Neuronal stem cell (in vitro differentiated cells): Measurements from ENCODE around the gene C1orf50.
A peak's percentile ranks its signal among the peaks of the same experiment; 100 is the strongest.

Source experiments
- DNase-seq: peaks from one replicate; pipeline ENCODE4 v3.0.0-alpha.2; 2013; ENCODE audit warnings: low spot score
- H2AFZ ChIP-seq: one replicate; pipeline ENCODE4 v1.6.1; 2013; ENCODE audit warnings: mild to moderate bottlenecking, low read length, inconsistent platforms
- H2AK5ac ChIP-seq: 2 replicates; pipeline ENCODE4 v1.6.1; 2013; ENCODE audit warnings: low read depth, mild to moderate bottlenecking, inconsistent platforms, low read length, moderate library complexity, mixed read lengths
- H2BK120ac ChIP-seq: 2 replicates; pipeline ENCODE4 v1.6.1; 2013; ENCODE audit warnings: low read depth, mild to moderate bottlenecking, inconsistent platforms, low read length, moderate library complexity, mixed read lengths
- H2BK12ac ChIP-seq: one replicate; pipeline ENCODE4 v1.6.1; 2013; ENCODE audit warnings: low read length, inconsistent platforms
- H2BK15ac ChIP-seq: 2 replicates; pipeline ENCODE4 v1.6.1; 2013; ENCODE audit warnings: mild to moderate bottlenecking, low read length, inconsistent platforms, mixed read lengths
- H2BK5ac ChIP-seq: one replicate; pipeline ENCODE4 v1.6.1; 2013; ENCODE audit warnings: inconsistent platforms, mild to moderate bottlenecking, low read length, moderate library complexity
- H3K14ac ChIP-seq: one replicate; pipeline ENCODE4 v1.6.1; 2013; ENCODE audit warnings: low read length, inconsistent platforms
- H3K18ac ChIP-seq: 2 replicates; pipeline ENCODE4 v1.6.1; 2013; ENCODE audit warnings: low read length, inconsistent platforms
- H3K23ac ChIP-seq: 2 replicates; pipeline ENCODE4 v1.6.1; 2013; ENCODE audit warnings: low read depth, mild to moderate bottlenecking, mixed read lengths, low read length, inconsistent platforms; ENCODE audit not compliant: poor library complexity
- H3K27ac ChIP-seq: replicated peaks from 3 replicates; pipeline ENCODE4 v1.5.1; 2013; ENCODE audit warnings: low read length, inconsistent platforms
- H3K27me3 ChIP-seq, 3 experiments: 2 replicates each; pipeline ENCODE4 v1.6.1; 2013; ENCODE audit warnings: low read length in 3 of 3, mild to moderate bottlenecking in 2 of 3, inconsistent platforms in 1 of 3, low read depth in 1 of 3, mixed read lengths in 1 of 3, moderate library complexity in 1 of 3; ENCODE audit not compliant: control insufficient read depth in 3 of 3, insufficient read depth in 3 of 3
- H3K36me3 ChIP-seq, 2 donors: replicated peaks in 1 of 2; 2 replicates each; pipeline ENCODE4 v1.6.1; 2013; ENCODE audit warnings: low read length in 2 of 2; ENCODE audit not compliant: control insufficient read depth in 2 of 2, insufficient read depth in 2 of 2
- H3K4ac ChIP-seq: 2 replicates; pipeline ENCODE4 v1.6.1; 2013; ENCODE audit warnings: inconsistent platforms, mild to moderate bottlenecking, low read length, moderate library complexity
- H3K4me1 ChIP-seq, 2 donors: 1 replicate in 1 of 2; 2 replicates in 1 of 2; pipeline ENCODE4 v1.6.1; 2013; ENCODE audit warnings: low read length in 2 of 2, low read depth in 1 of 2; ENCODE audit not compliant: control insufficient read depth in 2 of 2, insufficient read depth in 1 of 2
- H3K4me2 ChIP-seq: one replicate; pipeline ENCODE4 v1.6.1; 2013; ENCODE audit warnings: mild to moderate bottlenecking, low read length, inconsistent platforms; ENCODE audit not compliant: insufficient read depth, poor library complexity, severe bottlenecking
- H3K4me3 ChIP-seq, 2 donors: 2 replicates each; pipeline ENCODE4 v1.5.1; 2013; ENCODE audit warnings: low read length in 2 of 2, mild to moderate bottlenecking in 2 of 2, inconsistent platforms in 1 of 2, moderate library complexity in 1 of 2
- H3K79me1 ChIP-seq: one replicate; pipeline ENCODE4 v1.6.1; 2013; ENCODE audit warnings: low read depth, mild to moderate bottlenecking, inconsistent platforms, low read length, moderate library complexity
- H3K9ac ChIP-seq: one replicate; pipeline ENCODE4 v1.6.1; 2013; ENCODE audit warnings: mild to moderate bottlenecking, low read depth, low read length, inconsistent platforms; ENCODE audit not compliant: poor library complexity
- H3K9me3 ChIP-seq, 2 donors: replicated peaks in 1 of 2; 2 replicates each; pipeline versions ENCODE3 to v1.6.1; 2013; ENCODE audit warnings: low read length in 2 of 2, mild to moderate bottlenecking in 2 of 2, inconsistent platforms in 1 of 2, low read depth in 1 of 2, mixed read lengths in 1 of 2, moderate library complexity in 1 of 2; ENCODE audit not compliant: control insufficient read depth in 2 of 2, insufficient read depth in 1 of 2
- H4K8ac ChIP-seq: one replicate; pipeline ENCODE4 v1.6.1; 2013; ENCODE audit warnings: low read depth, mild to moderate bottlenecking, inconsistent platforms, low read length, moderate library complexity
- H4K91ac ChIP-seq: one replicate; pipeline ENCODE4 v1.6.1; 2013; ENCODE audit warnings: low read length, low read depth, mild to moderate bottlenecking, inconsistent platforms; ENCODE audit not compliant: poor library complexity
- WGBS, 2 donors: extraction: QIAGEN DNeasy Blood & Tissue Kit; methylation state at CpG; one replicate each; pipeline ENCODE4 v1.1.7; 2013; ENCODE audit warnings: missing lambda C conversion rate in 2 of 2, mixed read lengths in 1 of 2; ENCODE audit not compliant: insufficient read length in 2 of 2, insufficient replicate concordance in 1 of 2; ENCODE audit errors: extremely low coverage in 2 of 2; 5-methylcytosine and 5-hydroxymethylcytosine counted together

The C1orf50 gene

DNA sequence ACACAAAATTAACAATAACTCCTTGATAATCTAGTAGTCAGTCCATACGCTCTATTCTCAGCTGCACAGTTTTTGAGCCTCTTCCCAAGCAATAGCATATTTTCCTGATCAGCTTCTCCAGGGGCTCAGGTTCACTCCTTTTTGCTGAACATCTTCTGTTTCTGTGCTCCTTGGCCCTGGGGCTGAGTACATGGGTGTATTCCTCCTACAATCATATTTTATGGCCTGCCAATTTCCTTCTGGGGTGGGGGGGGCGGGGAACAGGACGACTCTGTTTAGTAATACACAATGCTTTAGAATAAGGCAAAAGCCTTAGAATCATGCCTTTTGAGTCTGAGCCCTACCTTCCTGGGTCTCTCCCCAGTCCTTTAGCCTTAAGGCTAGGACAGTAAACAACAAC, 35.5 kb upstream of the C1orf50 start:
- Histone ChIP-seq H3K27ac (no peak overlapping the region), H3K4me3 (no peak overlapping the region), H2AFZ (no peak overlapping the region), H2AK5ac (no peak overlapping the region), H3K14ac (no peak overlapping the region), H3K27me3 (no peaks in the 10 kb centered on the region), H3K36me3 (no peaks in the 10 kb centered on the region), H4K8ac (no peak overlapping the region), H3K4me2 (no peak overlapping the region), H3K18ac (no peak overlapping the region), H4K91ac (no peak overlapping the region), H3K9me3 (no peaks in the 10 kb centered on the region), H3K79me1 (no peaks in the 10 kb centered on the region), H3K4ac (no peak overlapping the region), H3K4me1 (no peaks in the 10 kb centered on the region), H2BK120ac (no peak overlapping the region), H2BK15ac (no peak overlapping the region), H2BK12ac (no peak overlapping the region), H3K23ac (no peak overlapping the region), H2BK5ac (no peak overlapping the region), H3K9ac (no peak overlapping the region)
- no peak for DNase-seq
- WGBS, 2 donors, result no CpG with 5 or more reads among the region's 3 CpGs

DNA sequence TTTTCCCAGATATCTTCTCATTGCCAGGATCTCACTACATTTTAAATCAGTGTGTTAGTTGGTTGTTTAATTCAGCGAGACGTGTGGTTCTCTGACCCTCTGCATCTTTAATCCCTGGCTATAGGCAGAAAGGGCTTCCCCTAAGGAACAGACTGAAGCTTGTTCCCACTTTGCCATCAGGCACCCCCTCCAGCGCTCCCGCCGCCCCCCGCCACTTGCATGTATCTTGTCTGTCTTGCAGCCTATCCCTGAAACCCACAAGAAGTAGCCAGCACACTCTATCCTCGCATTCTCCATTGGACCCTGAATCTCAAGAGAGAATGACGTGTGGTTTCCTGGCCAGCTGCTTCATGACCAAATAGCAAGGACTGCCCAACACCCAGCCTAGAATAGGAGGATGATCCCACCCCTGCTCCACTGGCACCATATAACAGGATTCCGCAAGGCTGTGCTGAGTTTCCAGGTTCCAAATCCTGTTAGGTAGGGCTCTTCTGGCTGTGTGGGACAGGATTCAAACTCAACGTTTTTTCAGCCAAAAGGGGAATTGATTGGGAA, 34.8 kb upstream of the C1orf50 start:
- H4K91ac ChIP-seq, result no peak overlapping the region

DNA sequence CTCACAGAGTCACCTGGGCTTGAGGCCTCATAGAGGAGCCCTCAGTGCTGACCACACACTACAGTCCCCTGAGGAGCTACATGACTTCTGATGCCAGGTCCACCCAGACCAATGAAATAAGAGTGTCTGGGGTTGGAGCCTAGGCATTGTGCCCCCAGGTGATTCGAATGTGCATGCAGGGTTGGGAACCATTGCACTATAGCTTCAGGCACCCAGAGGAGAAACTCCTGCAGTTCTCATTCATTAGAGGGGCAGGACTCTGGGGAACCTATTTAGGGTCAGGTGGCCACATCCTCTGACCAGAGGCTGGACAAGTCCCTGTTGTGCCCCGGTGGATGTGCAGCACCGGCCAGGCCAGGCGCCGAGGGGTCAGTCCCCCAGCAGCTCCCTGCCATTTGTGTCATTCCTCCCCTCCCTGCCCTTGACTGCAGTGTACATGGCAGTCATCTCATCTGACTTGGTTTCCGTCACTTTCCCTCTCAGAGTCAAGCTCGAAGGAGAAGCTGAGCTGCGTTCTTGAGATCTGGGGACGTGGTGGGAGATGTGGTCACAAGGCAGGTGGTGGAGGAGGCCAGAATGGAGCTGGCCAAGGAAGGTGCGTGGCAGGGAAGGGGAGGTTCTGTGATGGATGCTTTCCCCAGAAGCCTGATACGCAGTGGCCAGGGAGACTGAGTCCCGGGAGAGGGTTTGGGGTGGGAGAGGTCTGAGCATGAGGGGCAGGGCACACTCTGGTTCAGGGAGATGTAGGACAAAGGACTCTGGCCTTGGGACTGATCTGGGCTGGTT, 33.4 kb upstream of the C1orf50 start:
- Histone ChIP-seq H3K27me3 (no peaks in the 10 kb centered on the region), H4K91ac (no peak overlapping the region), H3K23ac (no peak overlapping the region), H3K4ac (no peak overlapping the region), H2AK5ac (peak overlapping the region; percentile 24), H2BK12ac (peak overlapping the region; percentile 33), H2BK120ac (no peak overlapping the region), H3K4me2 (no peak overlapping the region), H3K18ac (peak overlapping the region; percentile 32), H3K36me3 (no peaks in the 10 kb centered on the region), H3K9me3 (no peaks in the 10 kb centered on the region), H2BK15ac (peak overlapping the region; percentile 7), H3K9ac (no peak overlapping the region), H3K4me1 (no peaks in the 10 kb centered on the region), H2AFZ (peak overlapping the region; percentile 58), H4K8ac (no peak overlapping the region), H3K27ac (no peak overlapping the region), H2BK5ac (no peak overlapping the region), H3K14ac (no peak overlapping the region), H3K79me1 (no peaks in the 10 kb centered on the region), H3K4me3 (no peak overlapping the region)
- no peak for DNase-seq
- WGBS, 2 donors, result no CpG with 5 or more reads among the region's 12 CpGs

More for the DNA sequence above, 34.8 kb upstream of the C1orf50 start:
- no peak for DNase-seq
- Histone ChIP-seq H3K14ac (no peak overlapping the region), H3K4ac (no peak overlapping the region), H3K9ac (no peak overlapping the region), H3K4me3 (no peak overlapping the region), H4K8ac (no peak overlapping the region), H2BK12ac (no peak overlapping the region), H3K4me2 (no peak overlapping the region), H3K9me3 (no peaks in the 10 kb centered on the region), H2AK5ac (no peak overlapping the region), H3K18ac (no peak overlapping the region), H3K27me3 (no peaks in the 10 kb centered on the region), H3K36me3 (no peaks in the 10 kb centered on the region), H2BK15ac (no peak overlapping the region), H2BK120ac (no peak overlapping the region), H3K4me1 (no peaks in the 10 kb centered on the region), H3K79me1 (no peaks in the 10 kb centered on the region), H2BK5ac (no peak overlapping the region), H2AFZ (peak overlapping the region; percentile 10), H3K27ac (no peak overlapping the region), H3K23ac (no peak overlapping the region)
- WGBS, 2 donors, result no CpG with 5 or more reads among the region's 10 CpGs

DNA sequence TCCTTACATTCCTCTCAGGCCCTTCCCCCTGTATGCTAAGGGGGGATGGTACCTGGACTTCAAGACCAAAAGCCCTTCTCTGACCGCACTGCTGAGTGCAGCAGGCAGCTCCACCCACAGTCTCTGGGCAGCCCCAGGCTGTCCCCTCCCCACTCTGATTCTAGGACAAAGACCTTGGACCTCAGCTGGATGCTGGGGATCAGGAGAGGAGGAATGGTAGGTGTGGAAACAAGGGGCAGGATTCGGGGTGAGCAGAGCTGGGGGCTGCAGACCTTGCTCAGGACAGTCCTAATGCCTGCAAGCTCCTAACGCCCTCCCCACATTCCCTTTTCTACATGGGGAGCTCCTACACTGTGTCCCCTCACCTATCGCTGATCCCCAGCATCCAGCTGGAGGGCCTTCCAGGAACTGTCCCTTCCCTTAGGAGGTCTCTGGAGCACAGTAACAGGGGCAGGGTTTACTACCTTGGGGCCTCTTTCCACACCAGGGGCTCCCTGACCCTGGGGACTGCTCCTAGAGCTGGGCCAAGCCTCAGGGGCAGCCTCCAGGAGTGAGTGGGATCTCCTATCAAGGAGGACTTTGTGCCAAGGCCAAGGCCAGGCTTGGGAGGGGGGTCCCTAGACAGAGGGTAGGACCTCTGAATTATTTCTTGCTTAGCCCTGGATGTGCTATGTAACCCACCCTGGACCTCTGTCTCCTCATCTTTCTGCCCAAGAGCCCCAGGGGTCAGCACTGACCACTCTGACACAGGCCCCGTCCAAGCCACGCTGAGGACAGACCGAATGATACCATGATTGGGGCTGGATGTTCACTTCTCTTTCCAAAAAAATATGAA, 32.6 kb upstream of the C1orf50 start:
- Histone ChIP-seq H3K4me3 (peak overlapping the region in 1 of 2 donors; percentile 17), H3K79me1 (no peaks in the 10 kb centered on the region), H3K14ac (no peak overlapping the region), H3K4ac (no peak overlapping the region), H3K36me3 (peaks cover 0 to 1% of the 10 kb centered on the region in 2 donors), H2BK12ac (no peak overlapping the region), H2BK15ac (peak overlapping the region; percentile 7), H3K9ac (no peak overlapping the region), H2BK120ac (no peak overlapping the region), H3K18ac (no peak overlapping the region), H4K8ac (no peak overlapping the region), H3K27me3 (no peaks in the 10 kb centered on the region), H2AFZ (peak overlapping the region; percentile 58), H4K91ac (no peak overlapping the region), H3K23ac (peak overlapping the region; percentile 28), H2BK5ac (no peak overlapping the region), H3K27ac (no peak overlapping the region), H3K4me1 (peaks cover 0 to 3% of the 10 kb centered on the region in 2 donors), H2AK5ac (peak overlapping the region; percentile 24), H3K9me3 (no peaks in the 10 kb centered on the region), H3K4me2 (no peak overlapping the region)
- no CpG with 5 or more reads among the region's 7 CpGs for WGBS, 2 donors
- no peak for DNase-seq
